Mesenchymal stem cell (in vitro differentiated cells and primary cell): Measurements from ENCODE around the gene PALMD.

Experiments
- DNase-seq: peaks from one replicate; pipeline ENCODE4 v3.0.0-alpha.2; 2013
- H2AFZ ChIP-seq: one replicate; pipeline ENCODE4 v1.6.1; 2013; ENCODE audit warnings: low read depth, mild to moderate bottlenecking, control low read depth, inconsistent platforms, low read length, moderate library complexity
- H2AK5ac ChIP-seq: 2 replicates; pipeline ENCODE4 v1.6.1; 2013; ENCODE audit warnings: low read length, moderate library complexity, mild to moderate bottlenecking, inconsistent platforms; ENCODE audit not compliant: severe bottlenecking
- H2BK120ac ChIP-seq: one replicate; pipeline ENCODE4 v1.6.1; 2013; ENCODE audit warnings: low read depth, mild to moderate bottlenecking, inconsistent platforms, low read length, moderate library complexity
- H2BK12ac ChIP-seq, 2 experiments: one replicate each; pipeline ENCODE4 v1.6.1; 2013; ENCODE audit warnings: inconsistent platforms in 2 of 2, low read length in 2 of 2, mild to moderate bottlenecking in 2 of 2, moderate library complexity in 2 of 2, control low read depth in 1 of 2
- H2BK15ac ChIP-seq: one replicate; pipeline ENCODE4 v1.6.1; 2013; ENCODE audit warnings: mild to moderate bottlenecking, low read depth, inconsistent platforms; ENCODE audit not compliant: poor library complexity, severe bottlenecking
- H2BK5ac ChIP-seq: 2 replicates; pipeline ENCODE4 v1.6.1; 2013; ENCODE audit warnings: low read depth, mild to moderate bottlenecking, low read length, control low read depth, inconsistent platforms; ENCODE audit not compliant: poor library complexity, severe bottlenecking
- H3K14ac ChIP-seq, 2 experiments: one replicate each; pipeline ENCODE4 v1.6.1; 2013; ENCODE audit warnings: inconsistent platforms in 2 of 2, low read length in 2 of 2, control low read depth in 1 of 2, mild to moderate bottlenecking in 1 of 2, moderate library complexity in 1 of 2
- H3K18ac ChIP-seq, 2 experiments: one replicate each; pipeline ENCODE4 v1.6.1; 2013; ENCODE audit warnings: inconsistent platforms in 2 of 2, low read length in 2 of 2, control low read depth in 1 of 2, low read depth in 1 of 2, mild to moderate bottlenecking in 1 of 2
- H3K23ac ChIP-seq, 2 experiments: one replicate each; pipeline ENCODE4 v1.6.1; 2013; ENCODE audit warnings: inconsistent platforms in 2 of 2, low read length in 2 of 2, mild to moderate bottlenecking in 2 of 2, moderate library complexity in 2 of 2, control low read depth in 1 of 2
- H3K27ac ChIP-seq: 2 replicates; pipeline ENCODE4 v1.5.1; 2013; ENCODE audit warnings: mild to moderate bottlenecking, moderate library complexity, low read length, control low read depth, inconsistent platforms; ENCODE audit not compliant: poor library complexity, severe bottlenecking
- H3K27me3 ChIP-seq, 2 experiments: 2 replicates each; pipeline versions ENCODE4 v1.6.1 to v1.7.0; 2013; ENCODE audit warnings: low read length in 2 of 2, mild to moderate bottlenecking in 2 of 2, moderate library complexity in 2 of 2, control low read depth in 1 of 2, inconsistent platforms in 1 of 2; ENCODE audit not compliant: control insufficient read depth in 1 of 2, insufficient read depth in 1 of 2
- H3K36me3 ChIP-seq, 2 experiments: 2 replicates each; pipeline versions ENCODE4 v1.6.1 to v1.7.0; 2013; ENCODE audit warnings: low read length in 2 of 2, control low read depth in 1 of 2, inconsistent platforms in 1 of 2, low read depth in 1 of 2, mild to moderate bottlenecking in 1 of 2; ENCODE audit not compliant: insufficient read depth in 2 of 2, control insufficient read depth in 1 of 2
- H3K4ac ChIP-seq, 2 experiments: one replicate each; pipeline ENCODE4 v1.6.1; 2013; ENCODE audit warnings: inconsistent platforms in 2 of 2, low read length in 2 of 2, mild to moderate bottlenecking in 2 of 2, moderate library complexity in 2 of 2, control low read depth in 1 of 2, low read depth in 1 of 2
- H3K4me1 ChIP-seq: 2 replicates; pipeline ENCODE4 v1.6.1; 2013; ENCODE audit warnings: low read depth, low read length, control low read depth; ENCODE audit not compliant: control insufficient read depth, insufficient read depth
- H3K4me2 ChIP-seq: 2 replicates; pipeline ENCODE4 v1.6.1; 2013; ENCODE audit warnings: low read length, mild to moderate bottlenecking, inconsistent platforms; ENCODE audit not compliant: poor library complexity, severe bottlenecking
- H3K4me3 ChIP-seq, 2 experiments: 2 replicates each; pipeline versions ENCODE4 v1.5.1 to v1.7.0; 2013; ENCODE audit warnings: low read length in 2 of 2, mild to moderate bottlenecking in 2 of 2, control low read depth in 1 of 2, low read depth in 1 of 2; ENCODE audit not compliant: insufficient read depth in 1 of 2
- H3K79me1 ChIP-seq: replicated peaks from 2 replicates; pipeline ENCODE4 v1.6.1; 2013; ENCODE audit warnings: mild to moderate bottlenecking, control low read depth, low read length, inconsistent platforms; ENCODE audit not compliant: poor library complexity, severe bottlenecking
- H3K9ac ChIP-seq: 2 replicates; pipeline ENCODE4 v1.7.0; 2013; ENCODE audit warnings: mild to moderate bottlenecking, low read length, moderate library complexity
- H3K9me3 ChIP-seq: 2 replicates; pipeline ENCODE4 v1.7.0; 2013; ENCODE audit warnings: mild to moderate bottlenecking, low read length; ENCODE audit not compliant: control insufficient read depth
- H4K8ac ChIP-seq: one replicate; pipeline ENCODE4 v1.6.1; 2013; ENCODE audit warnings: inconsistent platforms, mild to moderate bottlenecking, low read length, moderate library complexity
- H4K91ac ChIP-seq: one replicate; pipeline ENCODE4 v1.6.1; 2013; ENCODE audit warnings: mild to moderate bottlenecking, low read length, inconsistent platforms
- WGBS: methylation state at CpG from one replicate; pipeline ENCODE4 v1.1.7; 2013; ENCODE audit warnings: mixed read lengths; 5-methylcytosine and 5-hydroxymethylcytosine counted together

Gene PALMD

DNA sequence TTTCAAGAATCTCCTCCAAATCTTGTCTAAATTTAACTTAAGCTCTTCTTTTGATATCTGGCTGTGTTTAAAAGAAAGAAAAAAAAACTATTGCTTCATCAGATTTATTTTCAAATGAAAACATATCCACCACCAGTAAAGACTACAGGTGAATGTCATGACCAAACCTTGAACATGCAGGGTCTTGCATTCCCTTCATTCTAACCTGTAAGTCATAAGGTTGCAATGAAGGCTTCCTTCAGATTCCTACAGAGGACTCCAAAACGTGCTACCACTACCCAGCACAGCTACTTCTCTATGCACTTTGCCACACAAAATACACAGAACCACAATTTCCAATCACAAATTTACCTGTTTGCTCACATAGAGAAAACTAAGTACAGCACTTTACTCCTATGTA is 94.2 kb downstream of the PALMD start:
- H3K9me3 ChIP-seq = no peaks in the 10 kb centered on the region
- no peak overlapping the region for H3K14ac ChIP-seq
- H4K8ac ChIP-seq = no peak overlapping the region
- H3K79me1 ChIP-seq = no peaks in the 10 kb centered on the region
- DNase-seq = no peak
- no peak overlapping the region for H2AK5ac ChIP-seq
- H3K27me3 ChIP-seq = no peaks in the 10 kb centered on the region
- no peak overlapping the region for H4K91ac ChIP-seq
- H3K9ac ChIP-seq = no peak overlapping the region
- no peak overlapping the region for H3K23ac ChIP-seq
- no peaks in the 10 kb centered on the region for H3K4me1 ChIP-seq
- H3K27ac ChIP-seq = no peak overlapping the region
- H2AFZ ChIP-seq = no peak overlapping the region
- H2BK15ac ChIP-seq = no peak overlapping the region
- H3K4me2 ChIP-seq = no peak overlapping the region
- WGBS = 79% methylated on average over 1 of the region's 1 CpG
- no peak overlapping the region for H3K4me3 ChIP-seq
- no peak overlapping the region for H3K18ac ChIP-seq
- H3K36me3 ChIP-seq = peaks cover 0 to 8% of the 10 kb centered on the region in 2 experiments
- H2BK5ac ChIP-seq = no peak overlapping the region
- no peak overlapping the region for H2BK12ac ChIP-seq
- no peak overlapping the region for H3K4ac ChIP-seq
- H2BK120ac ChIP-seq = no peak overlapping the region
